Tibial nerve (tissue), 3 donors: ENCODE results near the gene PROCA1.

Source experiments
- POLR2A ChIP-seq, 2 donors: fragments of 450-650 bp; IDR thresholded peaks; one replicate each; pipeline ENCODE4 v1.6.1; 2017; ENCODE audit warnings: antibody characterized with exemption in 2 of 2, mild to moderate bottlenecking in 2 of 2, moderate library complexity in 2 of 2
- TF ChIP-seq, protein P1 (sequence below), 5 experiments: fragments of 200-600 bp in 3 of 5; fragments of 450-650 bp in 2 of 5; sonication (generic) in 3 of 5; IDR thresholded peaks; one replicate each; pipeline ENCODE4 v1.5.1; 2016 to 2019; ENCODE audit warnings: antibody characterized with exemption in 5 of 5, mild to moderate bottlenecking in 3 of 5, moderate library complexity in 2 of 5

DNA sequence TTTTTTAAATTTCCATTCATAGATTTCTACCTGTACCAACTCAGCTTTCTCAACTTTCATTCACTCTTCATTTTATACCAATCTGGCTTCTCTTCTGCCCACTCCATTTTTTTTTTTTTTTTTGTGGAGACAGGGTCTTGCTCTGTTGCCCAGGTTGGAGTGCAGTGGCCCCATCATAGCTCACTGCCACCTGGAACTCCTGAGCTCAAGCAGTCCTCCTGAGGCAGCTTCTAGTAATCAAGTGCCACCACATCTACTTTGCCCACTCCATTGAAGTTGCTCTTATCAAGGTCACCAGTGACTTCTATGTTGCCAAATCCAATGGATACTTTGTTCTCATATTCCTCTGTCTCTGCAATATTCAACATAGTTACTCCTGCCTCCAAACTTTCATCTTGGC lies 48.0 kb downstream of the PROCA1 start:
- TF ChIP-seq, protein P1, sequence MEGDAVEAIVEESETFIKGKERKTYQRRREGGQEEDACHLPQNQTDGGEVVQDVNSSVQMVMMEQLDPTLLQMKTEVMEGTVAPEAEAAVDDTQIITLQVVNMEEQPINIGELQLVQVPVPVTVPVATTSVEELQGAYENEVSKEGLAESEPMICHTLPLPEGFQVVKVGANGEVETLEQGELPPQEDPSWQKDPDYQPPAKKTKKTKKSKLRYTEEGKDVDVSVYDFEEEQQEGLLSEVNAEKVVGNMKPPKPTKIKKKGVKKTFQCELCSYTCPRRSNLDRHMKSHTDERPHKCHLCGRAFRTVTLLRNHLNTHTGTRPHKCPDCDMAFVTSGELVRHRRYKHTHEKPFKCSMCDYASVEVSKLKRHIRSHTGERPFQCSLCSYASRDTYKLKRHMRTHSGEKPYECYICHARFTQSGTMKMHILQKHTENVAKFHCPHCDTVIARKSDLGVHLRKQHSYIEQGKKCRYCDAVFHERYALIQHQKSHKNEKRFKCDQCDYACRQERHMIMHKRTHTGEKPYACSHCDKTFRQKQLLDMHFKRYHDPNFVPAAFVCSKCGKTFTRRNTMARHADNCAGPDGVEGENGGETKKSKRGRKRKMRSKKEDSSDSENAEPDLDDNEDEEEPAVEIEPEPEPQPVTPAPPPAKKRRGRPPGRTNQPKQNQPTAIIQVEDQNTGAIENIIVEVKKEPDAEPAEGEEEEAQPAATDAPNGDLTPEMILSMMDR (IDR thresholded peaks at IDR 0.05), result no peak
- no peak for TF ChIP-seq POLR2A (IDR thresholded peaks at IDR 0.05)
